CMK (cell line): ENCODE results near the gene ESRRG.

Source experiments
- DNase-seq: peaks from one replicate; pipeline ENCODE4 v3.0.0-alpha.2; 2010; ENCODE audit warnings: low read depth

The ESRRG gene

DNA sequence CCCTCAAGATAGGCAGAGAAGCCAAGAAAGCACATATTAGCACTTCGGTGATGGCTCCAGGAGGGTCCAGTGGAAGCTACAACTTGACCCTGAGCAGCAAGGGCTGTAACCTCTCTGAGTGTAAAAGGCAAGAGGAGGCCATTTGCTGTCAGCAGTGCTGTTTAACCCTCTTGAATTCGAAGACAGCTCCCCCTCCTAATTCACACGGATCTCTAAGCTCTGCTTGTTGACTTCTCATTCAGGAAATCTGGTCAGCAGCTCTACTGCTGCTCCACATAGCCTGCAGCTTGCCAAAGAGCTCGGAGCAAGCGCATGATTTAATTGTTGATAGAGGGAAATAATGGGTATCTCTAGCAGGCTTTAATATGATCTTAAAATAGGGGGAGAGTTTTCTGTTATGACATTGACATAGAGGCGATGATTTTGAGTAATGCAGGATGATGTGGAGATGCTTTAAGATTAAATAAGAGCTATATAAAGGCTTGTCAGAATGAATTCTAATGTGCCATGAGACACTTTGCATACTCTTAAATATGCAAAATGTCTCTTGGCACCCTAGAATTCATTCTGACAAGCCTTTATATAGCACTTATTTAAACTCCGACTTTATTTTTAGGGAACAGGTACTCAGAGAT is 220.6 kb downstream of the ESRRG start:
- DNase-seq = no peak

DNA sequence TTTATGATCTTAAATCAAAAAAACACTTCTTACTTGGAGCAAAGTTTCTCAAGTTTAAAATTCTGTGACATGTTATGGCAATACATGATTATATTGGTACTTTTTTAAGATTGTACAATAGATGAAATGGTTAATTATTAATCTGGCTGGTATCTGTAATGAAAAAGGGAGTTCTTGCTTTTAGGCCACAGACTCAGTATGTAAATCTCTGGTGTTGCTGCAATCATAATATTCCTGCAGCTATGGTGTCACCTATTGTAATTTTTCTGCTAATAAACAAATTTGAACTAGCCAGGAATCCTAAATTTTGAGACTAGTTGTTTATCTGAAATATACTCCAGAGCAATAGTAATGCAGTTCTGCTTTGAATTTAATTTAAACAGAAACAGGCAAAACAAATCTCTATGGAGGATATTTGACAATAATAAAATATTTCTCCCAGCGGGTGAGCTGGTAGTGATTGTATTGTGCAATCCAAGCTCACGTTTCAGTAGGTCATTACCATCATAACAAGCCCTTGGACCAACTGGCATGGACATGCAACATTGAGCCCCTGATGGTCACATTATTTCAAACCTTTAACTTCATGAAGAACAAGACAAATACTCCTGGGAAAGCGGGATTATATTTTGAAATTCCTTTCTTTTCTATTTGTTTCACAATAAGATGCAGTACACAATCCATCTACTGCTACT is 222.8 kb downstream of the ESRRG start:
- DNase-seq = no peak

DNA sequence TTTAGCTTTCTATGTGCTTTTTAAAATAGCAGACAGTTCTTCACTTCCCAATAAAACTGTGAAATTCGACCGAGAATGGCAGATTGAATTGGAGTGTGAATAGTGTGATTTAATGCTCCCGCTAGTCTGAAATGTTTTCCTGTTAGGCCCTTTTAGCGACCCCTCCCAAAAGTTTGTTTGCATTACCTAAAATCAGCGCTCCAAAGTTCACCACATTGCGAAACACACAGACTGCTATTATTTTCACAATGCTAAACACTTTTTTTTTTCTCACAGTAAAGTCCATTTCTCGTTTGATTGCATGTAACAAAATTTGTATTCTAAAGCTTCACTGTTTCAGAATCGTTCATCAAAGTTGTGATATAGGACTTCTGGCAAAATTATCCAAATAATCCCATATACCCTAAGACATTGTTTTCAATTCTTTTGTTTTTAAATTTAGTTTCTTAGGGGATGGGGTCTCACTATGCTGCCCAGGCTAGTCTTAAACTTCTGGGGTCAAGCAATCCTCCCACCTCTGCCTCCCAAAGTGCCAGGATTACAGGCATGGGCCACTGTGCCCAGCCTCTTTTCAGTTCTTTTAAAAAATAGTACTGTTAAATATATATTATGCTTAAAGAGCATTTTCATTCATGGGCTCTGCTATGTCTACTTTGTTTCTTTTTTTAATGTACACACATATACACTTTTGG is 223.5 kb downstream of the ESRRG start:
- no peak for DNase-seq

DNA sequence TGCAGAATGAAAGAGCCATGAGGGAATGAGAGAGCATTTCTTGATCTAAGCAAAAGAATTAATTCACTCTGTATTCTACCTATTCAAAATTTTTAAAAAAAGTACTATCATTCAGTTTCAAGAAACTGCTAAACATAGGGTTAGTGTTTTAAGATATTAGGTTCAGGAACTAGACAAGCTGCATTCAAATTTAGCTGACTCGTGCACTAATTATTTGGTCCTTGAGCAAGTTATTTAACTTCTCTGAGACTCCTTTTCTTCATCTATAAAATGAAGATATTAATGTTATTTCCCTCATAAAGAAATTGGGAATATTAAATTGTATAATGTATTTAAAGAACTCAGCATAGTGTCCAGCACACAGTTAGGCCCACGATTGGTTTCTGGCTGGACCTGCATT is 225.0 kb downstream of the ESRRG start:
- DNase-seq = no peak

DNA sequence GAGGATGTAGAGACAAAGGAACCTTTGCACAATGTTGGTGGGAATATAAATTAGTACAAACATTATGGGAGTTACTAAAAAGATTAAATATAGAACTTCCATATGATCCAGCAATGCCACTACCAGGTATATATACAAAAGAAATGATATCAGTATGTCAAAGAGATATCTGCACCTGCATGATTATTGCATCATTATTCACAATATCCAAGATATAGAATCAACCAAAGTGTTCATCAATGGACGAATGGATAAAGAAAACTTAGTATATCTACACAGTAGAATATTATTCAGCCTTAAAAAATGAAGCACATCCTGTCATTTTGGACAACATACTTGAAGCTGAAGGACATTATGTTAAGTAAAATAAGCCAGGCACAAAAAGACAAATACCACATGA is 238.2 kb downstream of the ESRRG start:
- DNase-seq = no peak

DNA sequence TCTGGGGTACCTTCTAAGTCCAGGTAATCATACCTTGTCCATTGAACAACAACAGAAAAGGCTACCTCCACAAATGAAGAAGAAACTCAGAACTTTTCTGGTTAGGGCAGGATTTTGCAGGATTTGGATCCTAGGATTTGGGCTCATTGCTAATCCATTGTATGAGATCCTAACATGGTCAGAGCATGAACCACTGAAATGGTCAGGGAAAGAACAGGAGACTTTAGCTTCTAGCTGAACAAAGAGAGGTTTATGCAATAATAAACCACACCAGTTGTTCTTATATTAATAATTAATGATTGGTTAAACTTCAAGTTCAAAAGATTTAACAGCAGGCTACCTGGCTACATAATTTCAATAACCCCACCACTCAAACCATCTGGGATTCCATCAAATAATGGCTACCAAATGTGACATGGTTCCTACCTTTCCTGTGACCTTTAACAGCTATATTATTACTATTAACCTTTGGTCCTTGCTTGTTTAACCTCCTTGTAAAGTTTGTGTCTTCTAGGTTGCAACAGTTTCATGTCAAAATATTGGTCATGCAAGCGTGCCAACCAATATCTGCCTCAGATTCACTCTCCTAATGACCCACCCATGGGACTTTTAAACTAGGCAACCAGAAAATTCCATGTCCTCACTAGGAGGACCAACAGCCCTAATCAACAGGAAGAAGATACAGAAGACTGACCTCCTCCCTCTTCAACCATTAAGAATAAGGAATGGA is 239.4 kb downstream of the ESRRG start:
- DNase-seq = no peak

DNA sequence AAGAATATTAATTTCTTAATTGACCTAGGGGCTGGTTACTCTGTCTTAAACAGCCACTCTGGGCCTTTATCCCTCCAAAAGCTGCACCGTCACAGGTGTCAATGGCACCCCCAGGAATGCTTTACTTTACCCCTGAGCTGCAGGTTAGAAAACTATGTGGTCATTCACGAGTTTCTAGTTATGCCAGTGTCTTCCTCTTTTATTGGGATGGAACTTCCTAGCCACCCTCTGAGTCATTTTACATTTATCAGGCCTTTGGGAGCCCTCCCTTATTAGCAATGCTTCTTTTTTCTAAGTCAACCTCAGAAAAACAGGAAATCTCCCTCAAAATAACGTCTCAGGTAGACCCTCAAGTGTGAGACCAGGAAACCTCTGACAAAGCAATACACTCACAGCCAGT is 240.6 kb downstream of the ESRRG start:
- DNase-seq = no peak

DNA sequence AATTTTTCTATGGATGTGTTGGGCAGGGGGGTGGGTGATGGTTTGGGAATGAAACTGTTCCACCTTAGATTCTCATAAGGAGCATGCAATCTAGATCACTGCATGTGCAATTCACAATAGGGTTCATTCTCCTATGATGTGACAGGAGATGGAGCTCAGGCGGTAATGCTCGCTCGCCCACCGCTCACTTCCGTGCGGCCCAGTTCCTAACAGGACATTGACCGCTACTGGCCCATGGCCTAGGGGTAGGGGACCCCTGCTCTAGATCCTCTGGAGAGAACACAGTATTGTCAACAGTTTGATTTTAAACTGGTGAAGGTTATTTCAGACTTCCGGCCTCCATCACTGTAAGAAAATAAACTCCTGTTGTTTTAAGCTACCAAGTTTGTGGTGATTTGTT is 245.0 kb downstream of the ESRRG start:
- no peak for DNase-seq

DNA sequence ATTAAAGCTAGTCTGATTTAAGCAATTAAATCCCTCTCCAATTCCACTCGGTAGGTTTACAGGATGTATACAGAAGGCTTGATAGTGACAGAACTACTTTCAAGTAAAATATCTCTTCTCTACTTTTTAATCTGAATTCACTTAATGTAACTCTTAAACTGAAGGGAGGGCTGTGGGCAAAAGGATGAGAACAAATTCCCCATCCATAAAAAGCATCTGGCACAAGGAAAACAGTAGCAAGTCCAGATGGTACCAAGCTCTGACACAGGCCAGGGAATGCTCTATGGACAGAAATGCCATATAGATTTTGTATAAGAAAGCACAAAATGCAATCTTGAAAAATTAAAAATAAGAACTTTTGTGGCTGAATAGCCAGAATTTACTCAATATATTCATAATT is 246.9 kb downstream of the ESRRG start:
- no peak for DNase-seq

DNA sequence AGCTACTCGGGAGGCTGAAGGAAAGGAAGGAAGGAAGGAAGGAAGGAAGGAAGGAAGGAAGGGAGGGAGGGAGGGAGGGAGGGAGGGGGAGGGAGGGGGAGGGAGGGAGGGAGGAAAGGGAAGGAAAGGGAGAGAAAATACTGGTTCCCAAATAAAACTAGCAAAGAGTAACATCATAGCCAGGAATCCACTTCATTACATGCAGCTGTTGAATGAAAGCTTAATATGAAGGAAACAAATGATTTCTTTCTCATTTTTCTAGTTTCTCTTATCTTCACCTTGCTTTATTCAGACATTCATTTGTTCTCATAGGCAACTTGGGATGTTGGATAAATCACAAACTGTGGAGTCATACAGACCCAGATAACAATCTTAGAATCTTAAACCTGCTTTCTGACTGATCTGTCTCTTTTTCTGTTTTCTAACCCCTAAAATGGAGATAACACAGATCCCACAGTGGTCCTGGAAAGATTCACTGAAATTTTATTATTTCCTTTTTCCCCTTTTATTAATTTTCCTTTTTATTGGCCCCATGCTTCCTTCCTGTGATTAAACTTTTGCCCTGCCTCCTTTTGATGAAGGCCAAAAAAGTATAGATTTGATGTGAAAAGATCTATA is 247.5 kb downstream of the ESRRG start:
- no peak for DNase-seq

DNA sequence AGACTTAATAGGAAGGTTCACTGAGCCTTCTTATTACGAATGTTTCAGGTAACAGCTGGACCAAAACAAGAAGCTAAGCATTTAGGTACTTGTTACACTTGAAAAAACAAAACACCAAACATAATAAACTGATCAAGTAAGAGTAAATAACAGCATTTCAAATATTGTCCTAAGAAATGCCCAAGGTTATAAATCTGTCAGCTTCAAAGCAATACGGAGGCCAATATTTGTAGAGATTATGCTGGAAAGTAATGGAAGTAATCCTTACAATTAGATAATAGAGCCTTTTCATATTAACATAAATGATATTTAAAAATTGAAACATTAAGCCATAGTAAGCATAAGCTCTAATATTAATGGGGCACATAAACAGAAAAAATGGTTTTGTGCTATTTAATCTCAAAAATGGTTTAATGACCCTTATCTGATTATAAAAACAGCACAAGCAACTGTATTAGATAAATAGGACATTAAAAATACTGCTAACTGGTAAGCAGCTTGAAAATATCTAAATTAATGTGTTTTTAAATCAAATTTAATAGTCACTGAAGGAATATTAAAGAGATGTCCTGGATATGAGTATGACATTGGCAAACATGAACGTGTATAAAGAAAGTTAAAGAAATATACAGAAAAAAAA is 256.9 kb downstream of the ESRRG start:
- no peak for DNase-seq

DNA sequence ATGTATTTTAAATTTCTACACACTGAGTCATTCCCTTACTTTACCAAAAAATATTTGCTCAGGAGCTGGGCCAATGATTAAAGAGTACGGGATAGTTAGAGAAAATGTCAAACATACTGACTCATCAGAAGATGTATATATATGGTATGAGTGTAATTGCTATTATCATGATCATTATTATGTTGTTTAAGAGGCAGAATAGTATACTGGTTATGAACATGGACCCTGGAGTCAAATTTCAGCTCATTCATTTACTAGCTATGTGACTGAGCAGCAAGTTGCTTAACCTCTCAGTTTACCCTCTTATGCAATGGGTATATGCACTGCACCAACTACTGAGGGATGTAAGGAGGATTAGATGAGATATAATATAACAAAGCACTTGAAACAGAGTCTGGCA is 258.7 kb downstream of the ESRRG start:
- DNase-seq = no peak

DNA sequence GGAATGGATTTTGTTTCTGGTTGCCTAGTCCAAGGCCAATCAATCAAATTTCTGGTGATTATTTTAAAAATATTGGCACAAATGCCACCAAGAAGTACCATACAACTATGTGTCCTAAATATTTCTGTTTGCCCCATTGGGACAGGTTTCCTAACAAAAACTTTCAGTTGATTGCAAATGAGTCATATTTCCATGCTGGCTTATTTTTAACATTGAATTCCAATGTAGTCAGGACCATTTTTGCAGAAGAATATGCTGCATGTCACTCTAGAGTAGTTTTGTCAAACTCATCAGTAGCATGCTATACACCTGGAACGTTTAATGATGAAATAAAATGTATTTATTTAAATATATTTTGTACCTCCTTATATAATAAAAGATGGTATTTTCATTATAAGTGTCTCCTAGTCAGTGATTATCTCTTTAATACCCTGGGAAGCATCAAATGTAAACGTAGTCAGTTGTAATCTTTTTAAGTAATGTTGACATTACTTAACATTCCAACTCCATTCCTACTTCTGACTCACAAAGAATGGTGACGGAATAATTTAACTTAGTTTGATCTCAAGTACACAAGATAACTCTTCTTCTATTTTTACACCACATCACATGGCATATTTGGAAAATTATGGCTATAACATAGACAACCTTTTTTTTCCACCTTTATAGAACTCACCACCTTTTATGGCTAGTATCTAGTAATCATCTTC is 261.0 kb downstream of the ESRRG start:
- no peak for DNase-seq

DNA sequence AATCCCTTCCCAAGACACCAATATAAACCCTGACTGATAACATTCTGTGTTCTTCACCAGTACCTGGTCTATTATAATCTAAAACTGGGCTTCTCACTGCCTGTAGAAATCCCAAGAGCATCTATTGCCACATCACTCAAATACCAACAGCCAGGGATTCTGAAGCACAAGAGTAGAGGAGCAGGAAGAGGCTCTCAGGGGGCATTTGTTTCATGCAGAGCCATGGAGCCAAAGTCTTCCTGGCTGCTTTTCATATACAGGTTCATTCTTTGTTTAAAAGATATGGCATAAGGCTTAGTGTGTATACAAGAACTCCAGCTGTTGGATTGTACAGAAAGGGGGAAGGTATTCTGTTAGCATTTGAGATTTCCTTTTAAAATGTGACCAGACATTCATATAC is 261.8 kb downstream of the ESRRG start:
- no peak for DNase-seq

DNA sequence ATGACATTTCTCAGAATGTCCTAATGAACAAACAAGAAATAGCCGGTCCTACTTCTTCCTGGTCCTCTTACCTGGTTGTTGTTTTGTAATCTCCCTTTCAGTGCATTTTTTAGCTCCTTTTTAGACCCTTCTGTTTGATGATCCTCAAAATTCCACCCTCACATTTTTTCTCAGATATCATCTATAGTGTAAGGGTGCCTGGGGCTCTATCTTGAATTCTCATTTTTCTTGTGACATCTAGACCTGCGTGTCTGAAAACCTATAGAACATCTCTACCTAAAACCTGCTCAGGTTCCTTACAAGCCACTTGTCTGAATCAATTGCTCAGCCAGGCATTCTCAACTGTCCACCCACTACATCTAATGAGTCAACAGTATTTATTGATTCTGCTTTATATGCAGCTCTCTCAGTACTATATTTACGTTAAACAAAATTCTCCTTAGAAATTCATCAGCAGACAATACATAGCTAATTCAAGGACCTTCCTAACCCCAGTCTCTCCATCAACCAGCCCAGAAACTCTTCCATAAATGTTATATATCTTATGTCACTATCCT is 263.5 kb downstream of the ESRRG start:
- DNase-seq = no peak

DNA sequence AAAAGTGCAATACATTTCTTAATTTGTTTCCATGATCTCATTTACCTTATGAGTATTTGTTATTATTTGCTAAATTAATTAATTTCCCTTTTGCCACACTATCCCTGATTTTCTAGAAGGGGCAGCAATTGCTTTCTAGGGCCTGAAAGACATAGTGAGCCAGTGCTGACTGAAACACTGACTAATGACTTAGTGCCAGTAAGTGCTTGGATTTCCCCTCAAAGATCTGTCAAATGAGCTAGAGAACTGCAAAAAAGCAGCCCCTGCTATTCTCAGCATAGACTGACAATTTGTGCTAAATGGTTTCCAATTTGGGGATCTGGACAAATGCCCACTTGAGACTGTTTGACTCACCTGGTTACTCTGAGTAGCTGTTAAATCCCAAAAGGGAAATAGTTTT is 264.4 kb downstream of the ESRRG start:
- DNase-seq = no peak

DNA sequence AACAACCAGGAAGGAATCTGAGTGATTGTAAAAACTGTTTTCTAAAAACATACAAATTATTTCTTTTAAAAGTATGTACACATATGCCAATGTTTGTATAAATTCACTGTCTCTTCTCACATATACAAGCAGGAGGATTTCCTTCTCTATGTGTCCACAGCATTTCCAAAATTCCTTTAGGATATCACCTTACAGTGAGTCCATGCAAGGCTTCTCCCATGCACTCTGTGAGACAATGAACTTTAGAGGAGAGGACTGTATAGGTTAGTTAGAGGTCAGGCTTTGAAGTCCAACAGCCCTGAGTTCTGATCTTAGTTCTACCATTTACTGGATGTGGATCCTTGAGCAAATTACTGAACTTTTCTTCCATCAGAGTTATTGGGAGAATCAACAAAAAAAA is 265.9 kb downstream of the ESRRG start:
- DNase-seq = no peak

DNA sequence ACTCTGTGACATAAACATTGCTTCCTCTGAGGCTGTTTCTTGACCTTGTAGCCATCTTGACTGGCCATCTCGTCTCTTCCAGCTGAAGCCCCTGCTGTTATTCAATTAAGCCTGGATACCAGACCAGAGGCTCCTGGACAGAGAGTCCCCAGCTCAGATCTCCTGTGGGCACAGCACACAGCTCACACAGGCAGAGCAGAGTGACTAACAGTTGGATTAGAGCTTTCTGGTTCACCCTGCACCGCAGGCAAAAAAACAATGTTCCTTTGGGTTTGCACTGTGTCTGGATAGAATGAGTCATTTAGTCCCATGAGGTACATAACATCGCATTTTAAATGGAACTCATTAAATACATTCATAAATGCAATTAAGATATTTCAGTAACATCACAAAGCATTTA is 266.5 kb downstream of the ESRRG start:
- DNase-seq = no peak

DNA sequence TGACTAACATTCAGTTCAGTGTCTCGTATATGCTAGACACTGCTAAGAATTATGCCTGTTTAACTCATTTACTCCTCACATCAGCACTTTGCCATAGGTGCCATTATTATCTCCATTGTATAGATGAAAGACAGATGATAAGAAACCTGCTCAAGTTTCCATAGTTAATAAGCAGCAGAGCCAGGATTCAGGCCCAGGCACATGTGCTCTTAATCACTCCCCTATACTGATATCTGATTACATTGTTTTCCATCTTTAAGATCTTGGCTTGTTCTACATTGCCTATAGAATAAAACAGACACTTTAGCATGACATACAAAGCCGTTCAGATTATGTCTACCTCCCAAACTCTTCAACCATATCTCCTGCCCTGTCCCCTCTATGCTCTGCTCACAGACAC is 269.5 kb downstream of the ESRRG start:
- DNase-seq = no peak
